Measurements from ENCODE around the gene SCYL1. TPM values are rescaled to one million over a fixed set of nuclear protein-coding genes. Genes with fewer than 3 reads are reported as not detected.
A peak's percentile ranks its signal among the peaks of the same experiment; 100 is the strongest.

SCYL1 gene
- total and polyA plus RNA-seq, 2 experiments from 2014 or later, result 52.7 to 66.1 TPM

DNA sequence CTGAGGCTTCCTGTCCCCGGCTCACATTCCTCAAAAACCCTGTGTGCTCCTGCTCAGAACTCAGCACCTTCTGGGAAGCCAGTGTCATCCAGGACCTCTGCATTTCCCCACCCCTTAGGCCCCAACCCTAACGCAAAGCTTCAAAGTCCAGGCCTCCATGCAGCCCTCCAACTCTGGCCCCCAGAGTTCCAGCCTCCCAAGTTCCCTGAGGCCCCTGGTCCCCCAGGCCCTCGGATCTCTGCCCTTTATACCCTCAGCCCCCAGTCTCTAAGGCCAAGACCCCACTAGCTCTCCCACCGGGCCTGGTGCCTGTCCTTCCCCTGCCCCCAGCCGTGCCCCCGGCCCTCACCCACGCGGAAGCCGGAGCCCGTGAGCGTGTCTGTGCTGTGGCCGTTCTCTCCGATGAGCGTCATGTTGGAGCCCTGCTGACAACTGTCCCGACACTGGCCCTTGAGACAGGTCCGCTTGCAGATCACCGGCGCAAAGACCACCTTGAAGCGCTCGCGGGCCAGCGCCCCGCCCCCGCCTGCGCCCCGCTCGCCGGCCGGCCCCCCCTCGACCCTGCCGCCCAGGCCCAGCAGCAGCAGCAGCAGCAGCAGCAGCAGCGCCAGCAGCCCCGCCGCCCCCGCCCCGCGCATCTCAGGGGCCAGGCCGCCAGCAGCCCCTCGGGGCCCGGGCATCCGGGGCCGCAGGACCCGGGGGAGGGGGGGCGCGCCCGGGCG lies 32.6 kb downstream of the SCYL1 start:
- Mint-ChIP-seq H3K36me3 (ENCODE audit: low read depth) (no peaks in the 10 kb centered on the region; the same call in 2 of the 3 replicates), H3K4me1 (peaks cover 57% of the 10 kb centered on the region)
- DNase-seq (ENCODE audit: low spot score), result no peak

More for the DNA sequence above, 32.6 kb downstream of the SCYL1 start:
- Mint-ChIP-seq H3K9me3 (no peaks in the 10 kb centered on the region), H3K27me3 (ENCODE audit: insufficient read depth, low read depth, poor library complexity) (peaks cover 43% of the 10 kb centered on the region), H3K27ac (no peak overlapping the region), H3K4me3 (peak overlapping the region; percentile 75)
- no peak for ATAC-seq
- TF ChIP-seq, protein P1, sequence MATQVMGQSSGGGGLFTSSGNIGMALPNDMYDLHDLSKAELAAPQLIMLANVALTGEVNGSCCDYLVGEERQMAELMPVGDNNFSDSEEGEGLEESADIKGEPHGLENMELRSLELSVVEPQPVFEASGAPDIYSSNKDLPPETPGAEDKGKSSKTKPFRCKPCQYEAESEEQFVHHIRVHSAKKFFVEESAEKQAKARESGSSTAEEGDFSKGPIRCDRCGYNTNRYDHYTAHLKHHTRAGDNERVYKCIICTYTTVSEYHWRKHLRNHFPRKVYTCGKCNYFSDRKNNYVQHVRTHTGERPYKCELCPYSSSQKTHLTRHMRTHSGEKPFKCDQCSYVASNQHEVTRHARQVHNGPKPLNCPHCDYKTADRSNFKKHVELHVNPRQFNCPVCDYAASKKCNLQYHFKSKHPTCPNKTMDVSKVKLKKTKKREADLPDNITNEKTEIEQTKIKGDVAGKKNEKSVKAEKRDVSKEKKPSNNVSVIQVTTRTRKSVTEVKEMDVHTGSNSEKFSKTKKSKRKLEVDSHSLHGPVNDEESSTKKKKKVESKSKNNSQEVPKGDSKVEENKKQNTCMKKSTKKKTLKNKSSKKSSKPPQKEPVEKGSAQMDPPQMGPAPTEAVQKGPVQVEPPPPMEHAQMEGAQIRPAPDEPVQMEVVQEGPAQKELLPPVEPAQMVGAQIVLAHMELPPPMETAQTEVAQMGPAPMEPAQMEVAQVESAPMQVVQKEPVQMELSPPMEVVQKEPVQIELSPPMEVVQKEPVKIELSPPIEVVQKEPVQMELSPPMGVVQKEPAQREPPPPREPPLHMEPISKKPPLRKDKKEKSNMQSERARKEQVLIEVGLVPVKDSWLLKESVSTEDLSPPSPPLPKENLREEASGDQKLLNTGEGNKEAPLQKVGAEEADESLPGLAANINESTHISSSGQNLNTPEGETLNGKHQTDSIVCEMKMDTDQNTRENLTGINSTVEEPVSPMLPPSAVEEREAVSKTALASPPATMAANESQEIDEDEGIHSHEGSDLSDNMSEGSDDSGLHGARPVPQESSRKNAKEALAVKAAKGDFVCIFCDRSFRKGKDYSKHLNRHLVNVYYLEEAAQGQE (IDR thresholded peaks at IDR 0.05; ENCODE audit: unreplicated experiment), result no peak
- no peak for TF ChIP-seq NANOG (IDR thresholded peaks at IDR 0.05; ENCODE audit: borderline replicate concordance)
- no peak for TF ChIP-seq EZH2 (IDR thresholded peaks at IDR 0.05; ENCODE audit: low read depth, unreplicated experiment)
- TF ChIP-seq CREB1 (CRISPR knock-in tag; IDR thresholded peaks at IDR 0.05; ENCODE audit: low read depth), result no peak
- TF ChIP-seq, protein P2, sequence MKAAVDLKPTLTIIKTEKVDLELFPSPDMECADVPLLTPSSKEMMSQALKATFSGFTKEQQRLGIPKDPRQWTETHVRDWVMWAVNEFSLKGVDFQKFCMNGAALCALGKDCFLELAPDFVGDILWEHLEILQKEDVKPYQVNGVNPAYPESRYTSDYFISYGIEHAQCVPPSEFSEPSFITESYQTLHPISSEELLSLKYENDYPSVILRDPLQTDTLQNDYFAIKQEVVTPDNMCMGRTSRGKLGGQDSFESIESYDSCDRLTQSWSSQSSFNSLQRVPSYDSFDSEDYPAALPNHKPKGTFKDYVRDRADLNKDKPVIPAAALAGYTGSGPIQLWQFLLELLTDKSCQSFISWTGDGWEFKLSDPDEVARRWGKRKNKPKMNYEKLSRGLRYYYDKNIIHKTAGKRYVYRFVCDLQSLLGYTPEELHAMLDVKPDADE (IDR thresholded peaks at IDR 0.05), result no peak
- TF ChIP-seq, protein P3, sequence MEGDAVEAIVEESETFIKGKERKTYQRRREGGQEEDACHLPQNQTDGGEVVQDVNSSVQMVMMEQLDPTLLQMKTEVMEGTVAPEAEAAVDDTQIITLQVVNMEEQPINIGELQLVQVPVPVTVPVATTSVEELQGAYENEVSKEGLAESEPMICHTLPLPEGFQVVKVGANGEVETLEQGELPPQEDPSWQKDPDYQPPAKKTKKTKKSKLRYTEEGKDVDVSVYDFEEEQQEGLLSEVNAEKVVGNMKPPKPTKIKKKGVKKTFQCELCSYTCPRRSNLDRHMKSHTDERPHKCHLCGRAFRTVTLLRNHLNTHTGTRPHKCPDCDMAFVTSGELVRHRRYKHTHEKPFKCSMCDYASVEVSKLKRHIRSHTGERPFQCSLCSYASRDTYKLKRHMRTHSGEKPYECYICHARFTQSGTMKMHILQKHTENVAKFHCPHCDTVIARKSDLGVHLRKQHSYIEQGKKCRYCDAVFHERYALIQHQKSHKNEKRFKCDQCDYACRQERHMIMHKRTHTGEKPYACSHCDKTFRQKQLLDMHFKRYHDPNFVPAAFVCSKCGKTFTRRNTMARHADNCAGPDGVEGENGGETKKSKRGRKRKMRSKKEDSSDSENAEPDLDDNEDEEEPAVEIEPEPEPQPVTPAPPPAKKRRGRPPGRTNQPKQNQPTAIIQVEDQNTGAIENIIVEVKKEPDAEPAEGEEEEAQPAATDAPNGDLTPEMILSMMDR (conservative IDR thresholded peaks at IDR 0.05; ENCODE audit: low read depth in 2 of 2), result no peak
- TF ChIP-seq EZH2phosphoT487 (IDR thresholded peaks at IDR 0.05; ENCODE audit: unreplicated experiment), result no peak
- TF ChIP-seq STAT1 (IDR thresholded peaks at IDR 0.05; ENCODE audit: unreplicated experiment), result no peak
- H3K4me3 ChIP-seq, result peak overlapping the region; percentile 72
- H3K9me2 ChIP-seq (ENCODE audit: insufficient read depth), result no peaks in the 10 kb centered on the region
- H2AFZ ChIP-seq, result no peak overlapping the region; the same call in 1 of the 2 replicates
- H3K4me1 ChIP-seq (ENCODE audit: insufficient read depth), result peaks cover 47% of the 10 kb centered on the region
- H3K4me2 ChIP-seq, result peak overlapping the region; percentile 89
- no peaks in the 10 kb centered on the region for H4K20me1 ChIP-seq (replicated peaks; ENCODE audit: insufficient read depth)
- no peak overlapping the region for H3K27ac ChIP-seq (ENCODE audit: low read depth)
- peaks cover 17% of the 10 kb centered on the region; the same call in 1 of the 2 replicates for H3F3A ChIP-seq (replicated peaks; ENCODE audit: low read depth)
- no peaks in the 10 kb centered on the region for H3K36me3 ChIP-seq (ENCODE audit: insufficient read depth)
- H3K79me2 ChIP-seq (replicated peaks; ENCODE audit: insufficient read depth), result no peaks in the 10 kb centered on the region
- H3K27me3 ChIP-seq (ENCODE audit: insufficient read depth), result peaks cover 58% of the 10 kb centered on the region
